Measurements from ENCODE around the gene SPO11. TPM values are rescaled to one million over a fixed set of nuclear protein-coding genes. Genes with fewer than 3 reads are reported as not detected.

Gene SPO11
- total and polyA plus RNA-seq, 10 of the 15 experiments (the other 5 are each of a cell fraction or from before 2014, with no cell fraction given) = not detected

- Histone ChIP-seq H3K79me2 (ENCODE audit: control insufficient read depth, insufficient read depth, low read length) (peaks cover 50% of the 10 kb centered on the region), H3K36me3 (ENCODE audit: control insufficient read depth in 2 of 2, insufficient read depth in 2 of 2, low read length in 1 of 2) (peaks cover 12 to 18% of the 10 kb centered on the region in 2 experiments), H3K4me2 (ENCODE audit: control insufficient read depth, insufficient read depth) (peak overlapping the region; percentile 99), H4K20me1 (ENCODE audit: control insufficient read depth, insufficient read depth) (peaks cover 9% of the 10 kb centered on the region), H3K9me3 (replicated peaks; ENCODE audit: control insufficient read depth, insufficient read depth, low read length) (no peaks in the 10 kb centered on the region), H3K27ac (ENCODE audit: control insufficient read depth, insufficient read depth) (peak overlapping the region; percentile 92), H3K9ac (ENCODE audit: control insufficient read depth, insufficient read depth, low read length) (peak overlapping the region; percentile 96), H3K27me3 (replicated peaks in 1 of 2; ENCODE audit: control insufficient read depth in 2 of 2, insufficient read depth in 2 of 2, low read length in 1 of 2) (no peaks in the 10 kb centered on the region), H3K4me1 (ENCODE audit: control insufficient read depth, insufficient read depth, low read length) (peaks cover 42% of the 10 kb centered on the region), H3K4me3 (peak overlapping the region; percentile 94), H2AFZ (ENCODE audit: control insufficient read depth, low read depth, low read length) (no peak overlapping the region)
- DNase-seq (ENCODE audit: low read depth, low spot score) = no peak
- no peak for FAIRE-seq
- 2% methylated on average over 16 of the region's 98 CpGs for WGBS (ENCODE audit: insufficient coverage, insufficient replicate concordance, low lambda C conversion rate, missing lambda C conversion rate)
- ChIA-PET SMC1A (ENCODE audit: uncharacterized antibody, unreplicated experiment) (interaction anchor here (0.9 to 2.9 kb wide), 13 partner anchors 8 to 104 kb away, joined by 3 to 28 read pairs (median 5); no protein-coding TSS in a partner anchor), RAD21 (ENCODE audit: unreplicated experiment) (interaction anchor here (0.8 to 5.0 kb wide), 16 partner anchors 8 to 229 kb away, joined by 3 to 37 read pairs (median 5); partner anchors contain the start of gene ZBP1), CTCF (interaction anchor here (1.1 to 1.9 kb wide), 10 partner anchors 8 to 107 kb away, joined by 3 to 8 read pairs (median 4); no protein-coding TSS in a partner anchor), POLR2A (interaction anchor here (0.7 to 4.2 kb wide), 11 partner anchors 8 to 228 kb away, joined by 3 to 58 read pairs (median 6); partner anchors contain the start of gene ZBP1)
- no TSS peak for BruUV-seq (replicated peaks)
- ATAC-seq = no peak
- in situ Hi-C loops (cut with MboI) = loop anchor here (10.0 to 25.0 kb wide), 4 partner anchors 293 to 1613 kb away; partner anchors contain the start of genes CTSZ and STX16
- intact Hi-C loops (cut with micrococcal nuclease; ENCODE audit: unreplicated experiment) = loop anchor here (10.0 kb wide), 1 partner anchor 293 kb away; no protein-coding TSS in a partner anchor
- TF ChIP-seq NR2C1 (IDR thresholded peaks at IDR 0.05) (no peak), SRF (IDR thresholded peaks at IDR 0.05; ENCODE audit: low read depth in 2 of 2, low read length in 2 of 2) (no peak), DPF2 (IDR thresholded peaks at IDR 0.05) (peak; percentile 55), MYB (IDR thresholded peaks at IDR 0.05; ENCODE audit: borderline replicate concordance, low read depth, low read length) (no peak), GATAD2B (conservative IDR thresholded peaks at IDR 0.05; ENCODE audit: low read depth) (peak; percentile 22; the same call in 1 of the 2 replicates), MEF2A (IDR thresholded peaks at IDR 0.05; ENCODE audit: insufficient read depth, low read depth, low read length) (no peak), CUX1 (IDR thresholded peaks at IDR 0.05; ENCODE audit: insufficient replicate concordance, low read depth, low read length) (no peak), CTCF (IDR thresholded peaks at IDR 0.05 in 2 of 3, conservative IDR thresholded peaks at IDR 0.05 in 1 of 3; ENCODE audit: control insufficient read depth in 2 of 3, extremely low read depth in 1 of 3, insufficient read depth in 1 of 3, low read depth in 3 of 3, low read length in 3 of 3) (no peak), SPI1 (IDR thresholded peaks at IDR 0.05; ENCODE audit: borderline replicate concordance, insufficient read depth, low read depth, low read length) (no peak), BCL11A (IDR thresholded peaks at IDR 0.05; ENCODE audit: low read depth, low read length) (no peak), KAT2A (conservative IDR thresholded peaks at IDR 0.05; ENCODE audit: control insufficient read depth, low read depth, low read length) (no peak), SIN3A (IDR thresholded peaks at IDR 0.05; ENCODE audit: low read depth, low read length) (peak; percentile 30; the same call in 1 of the 2 replicates), NR2F1 (conservative IDR thresholded peaks at IDR 0.05) (0 out of 2 replicates have a peak, but pooled peaks have one; percentile 8), NFYB (IDR thresholded peaks at IDR 0.05; ENCODE audit: insufficient read depth, low read depth, low read length) (no peak), YBX1 (IDR thresholded peaks at IDR 0.05) (no peak)
These were observed 62.1 kb downstream of the SPO11 start for GRCh38 chr20:57391439-57392301.

Data from GM12878 (cell line).